ENCODE measurements around the gene YARS2.

The YARS2 gene

DNA sequence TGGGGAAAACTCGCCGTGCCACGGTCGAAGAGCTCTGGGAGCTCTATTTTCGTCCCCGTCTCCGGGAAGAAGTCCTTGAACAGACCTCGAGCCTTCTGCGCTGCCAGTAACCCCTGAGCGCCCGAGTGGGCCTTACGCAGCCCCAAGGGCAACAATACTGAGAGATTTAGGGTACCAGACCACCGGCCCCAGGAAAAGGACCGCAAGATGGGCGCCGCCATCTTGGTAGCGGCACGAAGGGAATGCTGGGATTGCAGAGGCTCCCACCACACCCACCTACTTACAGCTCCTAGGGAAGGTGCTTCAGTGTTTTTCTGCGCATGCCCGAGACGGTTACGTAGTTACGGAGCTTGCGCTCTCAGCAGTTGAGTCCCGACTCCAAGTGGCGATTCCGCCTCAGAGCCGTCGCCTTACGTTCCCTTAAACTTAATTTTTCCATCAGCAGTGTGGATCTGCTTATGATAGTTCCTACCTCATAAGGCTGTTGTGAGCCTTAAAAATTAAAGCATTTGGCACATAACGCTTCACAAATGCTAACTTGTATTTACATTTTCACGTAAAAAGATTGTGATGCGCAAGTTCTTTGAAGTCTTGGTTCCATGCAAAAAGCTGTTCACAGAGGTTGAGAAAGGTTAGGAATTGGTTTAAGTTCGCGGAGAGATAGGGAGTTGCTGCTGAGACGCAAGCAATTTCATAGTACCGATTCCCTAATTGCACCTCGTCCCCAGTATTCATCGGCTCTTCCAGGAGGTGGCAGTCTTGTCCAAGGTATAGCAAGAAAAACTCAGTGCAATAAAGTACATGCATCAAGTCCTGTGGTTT, at the start of gene YARS2:
Gene YARS2 (minus strand): TSS at position 244 of the 822 bp plus-strand sequence. CDS start 23 bp downstream, at position 221.
- DNase-seq: peak; percentile 80

DNA sequence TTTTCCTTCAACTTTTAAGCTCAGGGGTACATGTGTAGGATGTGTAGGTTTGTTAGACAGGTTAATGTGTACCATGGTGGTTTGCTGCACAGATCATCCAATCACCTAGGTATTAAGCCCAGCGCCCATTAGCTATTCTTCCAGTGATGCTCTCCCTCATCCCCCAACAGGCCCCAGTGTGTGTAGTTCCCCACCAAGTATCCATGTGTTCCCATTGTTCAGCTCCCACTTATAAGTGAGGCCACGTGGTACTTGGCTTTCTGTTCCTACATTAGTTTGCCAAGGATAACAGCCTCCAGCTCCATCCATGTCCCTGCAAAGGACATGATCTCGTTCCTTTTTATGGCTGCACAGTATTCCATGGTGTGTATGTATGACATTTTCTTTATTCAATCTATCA, 48.6 kb upstream of the YARS2 start:
- no peak for DNase-seq

DNA sequence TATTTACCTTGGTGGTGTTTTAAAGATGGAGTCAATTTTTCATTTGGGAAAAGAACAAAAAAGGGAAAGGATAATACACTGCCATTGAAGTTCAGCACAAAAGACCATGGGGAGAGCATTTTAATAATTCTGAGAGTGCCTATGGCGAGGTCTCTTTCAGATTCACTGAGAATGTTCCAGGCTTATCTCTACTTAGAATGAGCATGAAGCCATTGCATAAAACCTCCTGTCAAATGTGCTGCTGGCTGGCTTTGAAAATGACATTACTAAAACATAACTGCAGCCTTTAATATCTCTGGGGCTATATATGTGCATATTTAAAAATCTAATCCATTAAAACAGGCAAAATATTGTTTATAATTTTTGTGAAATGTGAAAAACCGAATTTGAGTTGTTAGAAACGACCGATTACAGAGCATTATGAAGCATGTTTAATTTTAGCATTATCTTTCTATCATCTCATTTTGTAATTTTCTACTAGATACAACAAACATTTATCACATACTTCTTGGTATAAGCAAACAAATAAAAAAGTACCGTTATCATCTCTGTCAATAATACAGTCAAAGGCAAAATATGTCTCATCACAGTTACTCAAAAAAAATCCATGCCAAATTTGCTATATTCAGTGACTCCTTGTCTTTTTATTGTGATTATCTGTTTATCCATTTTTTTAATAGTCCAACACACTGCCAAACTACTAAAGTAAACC, 45.7 kb upstream of the YARS2 start:
- DNase-seq: no peak

DNA sequence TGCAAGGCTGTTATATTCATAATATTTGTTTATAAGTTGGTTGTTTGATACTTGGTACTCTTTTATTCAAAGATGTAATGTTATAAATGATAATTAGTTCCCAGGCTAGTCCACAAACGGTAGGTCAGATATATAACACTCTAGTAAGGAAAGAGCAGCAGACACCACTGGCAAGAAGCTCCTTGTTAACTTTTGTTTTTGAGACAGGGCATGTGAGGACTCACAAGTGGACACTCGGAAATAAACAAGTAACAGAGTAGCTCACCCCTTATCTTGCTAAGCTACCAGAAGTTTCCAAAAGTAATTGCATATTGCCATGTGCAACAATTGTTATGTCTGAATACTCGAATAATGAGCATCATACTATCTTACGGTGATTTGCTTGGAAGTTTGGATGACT, 38.6 kb upstream of the YARS2 start:
- DNase-seq: no peak

DNA sequence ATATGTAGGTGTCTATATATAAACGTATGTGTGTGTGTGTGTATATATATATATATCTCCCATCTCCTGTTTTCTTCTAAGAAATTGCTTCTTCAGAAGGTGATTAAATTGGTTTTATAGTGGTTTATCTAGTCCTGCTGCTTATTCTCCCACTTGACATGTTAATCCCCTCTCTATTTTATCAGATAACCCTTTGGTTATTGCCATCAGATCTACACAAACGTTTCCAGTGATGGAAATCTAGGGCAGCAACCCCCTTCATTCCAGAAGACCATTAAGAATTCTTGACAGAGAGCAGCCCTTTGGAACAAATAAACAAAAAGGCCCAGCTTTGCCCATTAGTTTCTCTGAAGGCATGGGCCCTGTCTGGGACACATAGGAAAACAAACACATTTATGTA, 34.2 kb upstream of the YARS2 start:
- DNase-seq: no peak

DNA sequence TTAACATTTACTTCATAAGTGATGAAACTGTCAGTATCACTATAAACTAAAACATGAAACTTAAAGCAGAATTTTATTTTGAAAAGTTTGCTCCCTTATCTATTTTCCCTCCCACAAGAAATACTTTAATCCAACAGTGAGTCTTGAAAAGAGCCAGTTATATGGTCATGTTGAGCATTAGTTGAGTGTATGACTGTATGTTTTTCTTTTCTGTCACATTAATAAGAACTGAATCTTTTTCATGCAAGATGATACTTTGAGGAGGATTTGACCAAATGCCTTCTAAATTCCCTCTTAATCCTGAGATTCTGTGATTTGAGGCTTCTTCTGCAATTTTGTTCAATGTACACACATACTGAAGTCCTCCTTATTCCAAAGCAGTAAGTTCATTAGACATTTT, 33.7 kb upstream of the YARS2 start:
- no peak for DNase-seq

DNA sequence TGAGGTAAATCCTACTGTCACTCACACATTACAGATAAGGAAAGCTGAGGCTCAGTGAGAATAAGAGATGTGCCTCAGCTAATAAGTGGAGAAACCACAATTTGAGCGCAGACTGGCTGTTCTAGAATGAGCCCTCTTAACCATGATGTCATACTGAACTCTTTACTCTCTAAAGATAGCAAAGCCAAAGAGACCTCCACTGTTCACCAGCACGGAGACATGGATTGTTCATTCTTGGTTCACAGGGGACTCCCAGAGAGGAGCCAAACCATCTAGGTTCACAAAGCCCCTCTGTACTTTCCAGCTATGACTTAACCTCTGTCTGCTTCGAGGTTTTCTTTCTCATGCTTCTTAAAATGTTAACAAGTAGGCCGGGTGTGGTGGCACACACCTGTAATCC, 32.7 kb upstream of the YARS2 start:
- DNase-seq: no peak

DNA sequence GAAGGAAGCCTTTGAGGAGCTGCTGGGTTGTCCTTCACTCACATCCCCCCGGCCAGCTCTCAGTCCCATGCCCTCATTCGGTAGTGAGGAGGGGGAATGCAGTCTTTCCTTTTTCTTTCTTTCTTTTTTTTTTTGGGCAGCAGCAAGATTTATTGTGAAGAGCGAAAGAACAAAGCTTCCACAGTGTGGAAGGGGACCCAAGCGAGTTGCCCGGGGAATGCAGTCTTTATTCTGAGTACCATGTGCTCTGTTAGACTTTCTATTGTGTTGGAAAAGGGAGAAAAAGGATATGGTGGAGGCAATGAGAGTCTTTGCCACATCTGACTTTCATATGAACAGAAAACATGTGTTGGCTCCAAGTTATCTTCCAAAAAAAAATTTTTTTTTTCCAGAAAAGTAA, 29.9 kb upstream of the YARS2 start:
- no peak for DNase-seq

DNA sequence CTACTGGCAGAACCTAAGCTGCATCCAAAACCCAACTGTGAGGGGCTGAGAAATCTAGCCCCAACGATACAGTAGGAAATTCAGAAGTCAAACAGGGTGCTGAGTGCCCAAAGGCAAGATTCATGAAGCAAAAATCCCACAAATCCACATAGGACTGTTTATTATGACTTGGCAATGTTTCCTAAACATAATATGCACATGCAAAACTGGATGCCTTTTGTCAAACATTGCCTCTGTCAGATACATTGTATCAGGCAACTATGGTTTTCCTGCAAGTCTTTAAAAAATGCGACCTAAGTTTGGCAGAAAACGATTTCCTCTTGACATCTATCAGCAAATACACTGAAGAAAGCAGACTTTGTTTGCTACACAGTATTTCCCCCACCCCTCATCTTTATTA, 27.3 kb upstream of the YARS2 start:
- DNase-seq: no peak

DNA sequence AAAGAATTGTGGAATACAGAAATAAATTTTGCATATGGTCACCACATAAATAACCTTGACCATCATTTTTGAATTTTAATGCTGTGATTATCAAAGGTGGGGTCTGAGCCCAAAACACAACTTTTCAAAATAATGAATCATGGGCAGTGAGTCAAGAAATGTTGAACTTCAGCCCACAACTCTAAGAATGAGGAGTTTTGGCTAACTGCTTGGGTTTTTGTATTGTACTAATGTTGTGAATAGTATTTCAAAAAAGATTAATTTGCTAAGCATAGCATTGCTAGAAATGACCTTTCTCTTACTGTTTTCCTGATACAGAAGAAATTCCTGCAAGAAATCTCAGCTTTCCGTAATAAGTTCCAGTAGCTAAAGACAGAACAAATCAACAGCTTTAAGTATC, 24.4 kb upstream of the YARS2 start:
- DNase-seq: no peak

DNA sequence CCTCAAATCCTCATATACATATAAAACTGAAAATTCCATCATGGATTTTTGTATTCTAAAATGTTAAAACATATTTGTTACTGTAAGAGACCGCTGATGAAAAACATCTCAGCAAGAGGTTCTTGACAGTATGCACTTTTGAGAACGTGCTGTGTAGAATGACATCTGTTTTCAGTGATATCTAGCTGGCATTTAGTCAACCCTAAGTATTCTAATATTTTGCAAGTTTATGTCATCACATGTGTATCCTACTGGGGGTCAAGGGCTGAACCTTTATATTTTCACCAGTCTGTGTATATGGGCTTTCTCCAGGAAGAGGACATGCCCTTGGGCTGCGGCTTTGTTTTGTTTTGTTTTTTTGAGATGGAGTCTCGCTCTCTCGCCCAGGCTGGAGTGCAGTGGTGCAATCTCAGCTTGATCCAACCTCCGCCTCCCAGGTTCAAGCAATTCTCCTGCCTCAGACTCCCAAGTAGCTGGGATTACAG, 22.0 kb upstream of the YARS2 start:
- DNase-seq: no peak

DNA sequence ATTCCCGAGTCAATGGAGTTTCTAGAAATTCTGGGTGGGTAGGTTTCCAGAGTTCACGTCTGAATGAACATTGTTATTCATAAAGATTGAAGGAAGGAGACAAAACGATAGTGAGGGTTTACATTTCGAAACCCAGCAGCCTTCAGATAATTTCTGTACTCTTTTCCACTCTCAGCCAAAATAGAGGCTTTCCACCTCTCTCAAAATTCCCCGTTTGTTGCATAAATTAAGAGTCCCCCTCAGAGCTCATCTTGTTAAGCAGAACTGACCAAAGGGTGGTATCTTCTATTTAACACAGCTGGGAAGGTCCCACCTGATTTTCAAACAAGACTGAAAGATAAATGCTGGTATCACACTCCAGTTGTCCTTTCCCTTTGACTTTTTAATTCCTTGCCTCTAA, 21.5 kb upstream of the YARS2 start:
- DNase-seq: no peak

DNA sequence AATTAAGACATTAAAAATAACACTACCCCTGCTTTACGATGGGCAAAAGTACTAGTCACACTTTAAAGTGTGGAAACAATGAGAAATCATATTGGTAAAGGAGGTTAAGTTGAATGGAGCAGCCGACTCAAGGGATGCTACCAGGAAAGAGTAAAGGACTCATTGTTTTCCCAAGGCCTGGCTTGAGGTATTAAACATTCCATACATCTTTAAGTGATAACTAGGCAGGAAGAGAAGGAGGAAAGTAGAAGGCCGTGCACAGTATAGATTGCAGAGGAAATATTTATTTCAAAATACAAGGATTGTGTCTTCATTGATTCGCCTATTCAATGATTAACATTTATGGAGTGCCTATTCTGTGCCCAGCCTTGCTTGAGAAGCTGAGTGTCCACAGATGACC, 20.6 kb upstream of the YARS2 start:
- DNase-seq: no peak

DNA sequence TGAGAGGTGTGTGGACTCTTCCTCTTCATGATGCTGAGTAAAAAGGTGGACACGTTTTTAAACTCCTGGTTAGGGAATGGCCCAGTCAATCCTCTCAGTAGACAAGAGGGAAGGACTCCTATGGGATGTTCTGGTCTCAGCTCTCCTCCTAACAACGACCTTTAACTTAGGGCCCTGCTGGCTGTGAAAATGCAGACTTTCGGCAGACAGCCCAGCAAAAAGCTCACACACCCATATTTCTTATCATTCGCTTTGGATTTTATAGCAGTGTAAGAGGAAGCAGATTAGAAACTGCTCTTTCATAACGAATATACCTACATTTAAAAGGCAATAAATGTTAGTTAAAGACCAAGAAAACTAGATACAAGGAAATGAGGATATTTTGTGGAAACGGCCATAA, 18.0 kb upstream of the YARS2 start:
- no peak for DNase-seq

DNA sequence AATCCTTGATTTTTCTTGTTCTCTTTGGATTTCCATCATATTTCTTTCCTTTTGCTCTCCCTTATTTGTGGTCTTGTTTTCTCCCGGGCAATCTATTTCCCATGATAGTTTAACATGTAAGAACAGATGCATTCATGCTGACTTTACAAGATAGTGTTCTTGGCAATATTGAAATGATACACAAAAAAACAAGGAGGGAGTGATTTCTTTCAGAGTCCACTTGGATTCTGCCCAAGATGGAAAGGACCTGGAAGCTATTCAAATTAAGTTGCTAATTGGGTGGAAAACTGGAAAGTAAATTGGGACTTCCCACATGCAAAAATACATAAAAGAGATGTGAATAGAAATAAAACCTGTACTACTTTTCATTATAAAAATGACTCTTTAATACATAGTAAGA, 14.4 kb upstream of the YARS2 start:
- DNase-seq: no peak

DNA sequence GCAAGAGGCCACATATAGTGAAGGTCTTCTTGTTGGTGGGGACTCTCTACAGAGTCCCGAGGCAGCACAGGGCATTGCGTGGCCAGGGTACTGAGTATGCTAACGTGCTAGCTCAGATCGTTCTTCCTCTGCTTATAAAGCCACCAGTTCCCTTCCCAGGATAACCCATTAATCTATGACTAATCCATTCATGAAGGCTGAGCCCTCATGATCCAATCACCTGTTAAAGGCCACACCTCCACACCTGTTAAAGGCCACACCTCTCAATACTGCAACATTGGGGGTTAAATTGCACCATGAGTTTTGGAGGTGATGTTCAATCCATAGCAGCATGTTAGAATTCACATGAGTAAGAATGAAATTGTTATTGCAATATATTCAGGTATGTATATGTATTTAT, 12.8 kb upstream of the YARS2 start:
- DNase-seq: no peak

DNA sequence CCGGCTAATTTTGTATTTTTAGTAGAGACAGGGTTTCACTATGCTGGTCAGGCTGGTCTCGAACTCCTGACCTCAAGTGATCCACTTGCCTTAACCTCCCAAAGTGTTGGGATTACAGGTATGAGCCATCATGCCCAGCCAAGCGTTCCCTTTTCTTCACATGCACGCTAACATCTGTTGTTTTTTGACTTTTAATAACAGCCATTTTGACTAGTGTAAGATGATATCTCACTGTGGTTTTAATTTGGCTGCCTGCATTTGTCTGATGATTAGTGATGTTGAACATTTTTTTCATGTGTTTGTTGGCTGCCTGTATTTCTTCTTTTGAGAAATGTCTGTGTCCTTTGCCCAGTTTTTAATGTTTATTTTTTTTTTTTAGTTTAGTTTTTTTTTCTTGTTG, 10.2 kb upstream of the YARS2 start:
- DNase-seq: no peak

DNA sequence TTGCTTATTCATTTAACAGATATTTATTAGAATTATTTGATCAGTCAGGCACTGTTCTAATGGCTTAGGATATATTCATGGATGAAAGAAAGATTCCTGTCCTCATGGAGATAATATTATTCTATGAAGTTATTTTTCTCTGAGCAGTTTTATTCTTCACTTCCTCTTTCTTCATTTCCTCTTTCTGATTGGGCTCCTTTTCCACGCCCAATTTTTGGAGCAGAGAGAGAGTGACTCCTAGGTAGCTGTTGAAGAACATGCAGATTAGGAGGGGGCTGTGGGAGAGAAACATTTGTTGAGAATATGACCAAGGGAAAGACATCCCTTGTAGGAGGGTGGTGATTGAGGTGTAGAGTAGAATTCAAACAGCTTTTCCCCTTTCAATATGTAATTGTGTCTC, 6.0 kb upstream of the YARS2 start:
- DNase-seq: no peak

DNA sequence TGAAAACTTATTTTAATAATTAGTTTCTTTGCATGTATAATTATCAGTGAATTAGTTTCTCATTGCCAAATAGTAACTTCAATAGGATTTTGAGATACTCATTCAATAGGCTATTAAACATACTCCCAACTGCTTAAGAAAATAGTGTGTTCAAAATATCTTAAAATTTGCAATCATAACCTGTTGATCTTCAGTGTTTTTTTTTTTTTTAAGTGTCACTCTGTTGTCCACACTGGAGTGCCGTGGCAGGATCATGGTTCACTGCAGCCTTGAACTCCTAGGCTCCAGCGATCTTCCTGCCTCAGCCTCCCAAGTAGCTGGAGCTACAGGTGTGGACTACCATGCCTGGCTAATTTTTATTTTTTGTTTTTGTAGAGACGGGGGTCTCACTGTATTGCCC, 1.5 kb upstream of the YARS2 start:
- DNase-seq: no peak

DNA sequence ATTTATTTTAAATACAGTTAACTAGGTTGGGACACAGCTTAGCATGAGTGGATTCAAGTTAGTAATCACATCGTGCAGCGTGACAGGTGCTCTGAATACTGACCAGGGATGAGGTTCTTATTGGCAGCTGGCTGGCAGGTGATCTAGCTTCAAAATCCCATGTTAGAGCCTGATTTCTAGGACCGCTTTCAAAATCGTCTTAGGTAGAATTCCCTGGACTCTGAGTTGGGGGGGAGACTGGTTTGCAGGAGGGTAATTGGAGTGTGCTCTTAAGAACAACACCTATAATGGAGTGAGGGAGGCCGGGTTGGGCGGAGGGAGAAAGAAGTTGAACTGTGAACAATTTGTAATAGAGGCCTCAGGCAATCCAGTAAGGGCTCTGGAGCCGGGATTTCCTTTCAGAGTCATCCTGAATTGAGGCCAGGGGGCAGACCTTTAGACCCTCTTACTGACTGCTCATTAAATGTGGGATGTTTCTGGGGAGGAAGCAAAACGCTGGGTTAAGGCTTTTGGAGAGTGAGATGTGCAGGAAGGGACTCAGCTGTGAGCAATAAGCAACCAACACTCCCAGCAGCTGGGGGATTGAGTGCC, 874 bp upstream of the YARS2 start:
- no peak for DNase-seq

DNA sequence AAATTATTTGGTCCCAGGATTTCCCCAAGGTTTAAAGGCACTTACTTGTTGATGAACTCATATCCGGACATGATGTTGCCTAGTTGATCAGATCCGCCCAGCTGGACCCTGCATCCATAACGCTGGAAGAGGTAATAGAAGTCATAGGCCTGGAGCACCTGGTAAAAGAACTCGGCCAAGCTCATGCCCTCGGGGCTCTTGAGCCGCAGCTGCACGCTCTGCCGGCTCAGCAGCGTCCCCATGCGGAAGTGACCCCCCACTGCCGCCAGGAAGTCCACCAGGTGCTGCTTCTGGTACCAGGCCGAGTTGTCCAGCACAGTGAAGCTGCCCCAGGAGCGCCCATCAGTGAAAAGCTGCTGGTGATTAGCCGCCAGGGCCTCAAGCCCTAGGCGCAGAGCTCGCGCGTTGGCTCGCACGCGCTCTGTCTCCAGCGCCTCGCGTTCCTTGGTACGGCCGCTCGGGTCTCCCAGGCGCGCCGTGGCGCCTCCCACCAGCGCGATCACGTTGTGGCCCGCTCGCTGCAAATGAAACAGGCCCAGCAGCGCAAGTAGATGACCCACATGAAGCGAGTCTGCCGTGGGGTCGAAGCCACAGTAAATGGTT, 545 bp downstream of the YARS2 start:
- DNase-seq: peak; percentile 60

DNA sequence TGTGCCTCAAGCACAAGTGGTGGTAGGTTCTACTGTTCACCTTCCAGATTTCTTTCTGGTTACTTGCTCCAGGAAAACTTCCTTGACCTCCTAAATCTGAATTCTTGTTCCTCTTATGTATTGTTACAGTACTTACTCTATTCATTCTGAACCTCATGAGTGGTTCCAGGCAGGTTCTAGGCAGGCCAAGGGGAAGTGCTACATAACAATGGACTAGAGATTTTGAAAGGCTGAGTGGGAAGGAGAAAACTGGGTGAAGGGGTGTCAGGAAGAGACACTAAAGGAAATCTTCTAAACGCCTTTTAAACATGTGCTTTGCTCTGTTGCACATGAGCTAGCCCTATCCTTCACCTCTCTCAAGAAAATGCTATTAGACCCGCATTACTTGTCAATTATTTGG, 1.6 kb downstream of the YARS2 start:
- DNase-seq: no peak

DNA sequence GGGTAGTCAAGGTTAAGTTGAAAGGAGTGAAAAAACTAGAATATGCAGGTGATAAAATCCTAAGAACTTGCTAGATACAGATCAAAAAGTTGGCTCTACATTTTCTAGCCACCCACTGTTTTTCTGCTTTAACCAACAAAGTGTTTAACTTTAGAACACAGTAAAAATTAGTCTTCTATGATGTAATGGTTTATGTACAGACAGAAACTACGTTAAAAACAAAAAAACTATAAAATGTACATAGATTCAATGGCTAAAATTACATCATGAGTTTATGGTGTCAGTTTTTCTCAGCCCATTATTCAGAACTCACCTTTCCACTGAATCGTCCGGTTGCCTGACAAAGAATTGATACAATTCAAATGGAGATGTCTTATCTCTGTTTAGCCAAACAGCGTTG, 2.1 kb downstream of the YARS2 start:
- no peak for DNase-seq

DNA sequence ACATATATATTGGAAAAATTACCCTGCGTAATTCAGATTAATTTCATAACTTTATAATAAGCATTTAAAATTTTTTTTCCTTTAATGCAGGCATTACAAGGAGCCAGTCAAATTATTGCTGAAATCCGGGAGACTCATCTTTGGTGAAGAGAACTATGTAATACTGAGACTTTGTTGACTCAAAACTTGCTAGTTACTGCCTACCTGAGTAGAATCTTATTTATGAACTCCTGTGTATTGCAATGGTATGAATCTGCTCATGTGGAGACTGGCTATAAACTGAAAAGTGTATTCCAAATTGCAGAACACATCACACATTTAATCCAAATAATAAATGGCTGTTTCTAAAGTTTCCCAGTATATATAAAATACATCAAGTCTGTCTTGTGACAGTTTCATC, 12.4 kb downstream of the YARS2 start:
- DNase-seq: no peak
